Lower lobe of right lung (tissue), 2 donors: Measurements from ENCODE around the gene TAS2R1. TPM values are rescaled to one million over a fixed set of nuclear protein-coding genes. Genes with fewer than 3 reads are reported as not detected.

Experiments used
- ATAC-seq, 2 donors: fragments of 200-7000 bp; cut with Tn5 transposase; one replicate each; pipeline ENCODE4 v1.9.1; 2020 to 2022; ENCODE audit warnings: mild to moderate bottlenecking in 2 of 2, moderate library complexity in 2 of 2
- DNase-seq: peaks from one replicate; pipeline ENCODE4 v3.0.0-alpha.2; 2020
- H3K27ac ChIP-seq: fragments of 200-600 bp; one replicate; pipeline ENCODE4 v1.8.0; 2022
- H3K27me3 ChIP-seq: fragments of 200-600 bp; one replicate; pipeline ENCODE4 v1.8.0; 2022; ENCODE audit warnings: low read depth
- H3K36me3 ChIP-seq: fragments of 200-600 bp; one replicate; pipeline ENCODE4 v1.8.0; 2022; ENCODE audit warnings: mild to moderate bottlenecking
- H3K4me1 ChIP-seq: fragments of 200-600 bp; one replicate; pipeline ENCODE4 v1.8.0; 2022
- H3K4me3 ChIP-seq: fragments of 200-600 bp; one replicate; pipeline ENCODE4 v1.8.0; 2022; ENCODE audit warnings: mild to moderate bottlenecking
- H3K9me3 ChIP-seq: fragments of 200-600 bp; one replicate; pipeline ENCODE4 v1.8.0; 2022
- CTCF ChIP-seq: fragments of 200-600 bp; IDR thresholded peaks from one replicate; pipeline ENCODE4 v1.8.0; 2022; ENCODE audit warnings: antibody characterized with exemption, mild to moderate bottlenecking
- intact Hi-C: fragments of 100-400 bp; cut with DNase I; formaldehyde crosslinking; loops from one replicate; pipeline ENCODE4 v1.11.0; 2022
- long read RNA-seq: library from polyadenylated mRNA; unstranded; transcript quantifications from one replicate; pipeline ENCODE4 v2.0.0, GENCODE V29; 2021
- total RNA-seq: library from RNA; stranded (reverse); fragmentation: NEBNext Ultra II Directional; extraction: Animal tissue kit (Norgen Biotek cat#: 25700); gene quantifications from one replicate; pipeline ENCODE4 v1.2.1, GENCODE V29; 2021
- donor health status: DM: no; HTN: yes; CAD: no; lungs with severe emphysema.

Gene TAS2R1
- not detected for total RNA-seq
- long read RNA-seq: 0 reads

GRCh38 chr5:9630251-9630650, at the start of gene TAS2R1:
TAS2R1 (minus strand) TSS chr5:9630351; CDS start chr5:9630032, 319 bp downstream.
- TF ChIP-seq CTCF: no peak
- intact Hi-C loops: no loop called here
- peaks cover 8% of the 10 kb centered on the region for H3K9me3 ChIP-seq
- ATAC-seq (no peak), DNase-seq (no peak)
- H3K36me3 ChIP-seq: no peaks in the 10 kb centered on the region
- no peaks in the 10 kb centered on the region for H3K4me1 ChIP-seq
- H3K4me3 ChIP-seq: no peak within 1 kb of the TSS
- no peaks in the 10 kb centered on the region for H3K27me3 ChIP-seq
- H3K27ac ChIP-seq: no peak within 1 kb of the TSS

GRCh38 chr5:9670371-9670770, 40.2 kb upstream of the TAS2R1 start:
- H3K36me3 ChIP-seq: no peaks in the 10 kb centered on the region
- no peak for TF ChIP-seq CTCF
- H3K27ac ChIP-seq: no peak overlapping the region
- DNase-seq (no peak), ATAC-seq (no peak)
- H3K4me1 ChIP-seq: no peaks in the 10 kb centered on the region
- H3K9me3 ChIP-seq: no peaks in the 10 kb centered on the region
- intact Hi-C loops: no loop called here
- H3K27me3 ChIP-seq: no peaks in the 10 kb centered on the region
- no peak overlapping the region for H3K4me3 ChIP-seq

- H3K36me3 ChIP-seq: no peaks in the 10 kb centered on the region
- intact Hi-C loops: no loop called here
- no peaks in the 10 kb centered on the region for H3K27me3 ChIP-seq
- H3K9me3 ChIP-seq: no peaks in the 10 kb centered on the region
- no peak overlapping the region for H3K27ac ChIP-seq
- no peak overlapping the region for H3K4me3 ChIP-seq
- no peaks in the 10 kb centered on the region for H3K4me1 ChIP-seq
- DNase-seq (no peak), ATAC-seq (no peak)
- no peak for TF ChIP-seq CTCF
These were observed 37.8 kb upstream of the TAS2R1 start for GRCh38 chr5:9667906-9668305.

GRCh38 chr5:9663891-9664290, 33.7 kb upstream of the TAS2R1 start:
- intact Hi-C loops: no loop called here

GRCh38 chr5:9661316-9662015, 31.3 kb upstream of the TAS2R1 start:
- ATAC-seq (no peak), DNase-seq (no peak)
- Histone ChIP-seq H3K36me3 (no peaks in the 10 kb centered on the region), H3K4me1 (no peaks in the 10 kb centered on the region), H3K4me3 (no peak overlapping the region), H3K27ac (no peak overlapping the region), H3K9me3 (no peaks in the 10 kb centered on the region), H3K27me3 (no peaks in the 10 kb centered on the region)
- intact Hi-C loops: no loop called here
- TF ChIP-seq CTCF: no peak

More at GRCh38 chr5:9663891-9664290, 33.7 kb upstream of the TAS2R1 start:
- no peak for TF ChIP-seq CTCF
- Histone ChIP-seq H3K27ac (no peak overlapping the region), H3K27me3 (no peaks in the 10 kb centered on the region), H3K4me3 (no peak overlapping the region), H3K4me1 (no peaks in the 10 kb centered on the region), H3K9me3 (no peaks in the 10 kb centered on the region), H3K36me3 (no peaks in the 10 kb centered on the region)
- no peak for DNase-seq
- no peak for ATAC-seq
